Measurements from ENCODE around the gene TBC1D5.
"Not testable (repeated sequence)": the region's sequence is repeated elsewhere in the genome, so short reads cannot be mapped to it uniquely, and the experiment has no call there.

The TBC1D5 gene, protein sequence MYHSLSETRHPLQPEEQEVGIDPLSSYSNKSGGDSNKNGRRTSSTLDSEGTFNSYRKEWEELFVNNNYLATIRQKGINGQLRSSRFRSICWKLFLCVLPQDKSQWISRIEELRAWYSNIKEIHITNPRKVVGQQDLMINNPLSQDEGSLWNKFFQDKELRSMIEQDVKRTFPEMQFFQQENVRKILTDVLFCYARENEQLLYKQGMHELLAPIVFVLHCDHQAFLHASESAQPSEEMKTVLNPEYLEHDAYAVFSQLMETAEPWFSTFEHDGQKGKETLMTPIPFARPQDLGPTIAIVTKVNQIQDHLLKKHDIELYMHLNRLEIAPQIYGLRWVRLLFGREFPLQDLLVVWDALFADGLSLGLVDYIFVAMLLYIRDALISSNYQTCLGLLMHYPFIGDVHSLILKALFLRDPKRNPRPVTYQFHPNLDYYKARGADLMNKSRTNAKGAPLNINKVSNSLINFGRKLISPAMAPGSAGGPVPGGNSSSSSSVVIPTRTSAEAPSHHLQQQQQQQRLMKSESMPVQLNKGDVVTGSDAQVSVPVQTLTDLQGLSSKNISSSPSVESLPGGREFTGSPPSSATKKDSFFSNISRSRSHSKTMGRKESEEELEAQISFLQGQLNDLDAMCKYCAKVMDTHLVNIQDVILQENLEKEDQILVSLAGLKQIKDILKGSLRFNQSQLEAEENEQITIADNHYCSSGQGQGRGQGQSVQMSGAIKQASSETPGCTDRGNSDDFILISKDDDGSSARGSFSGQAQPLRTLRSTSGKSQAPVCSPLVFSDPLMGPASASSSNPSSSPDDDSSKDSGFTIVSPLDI

GRCh38 chr3:17742102-17742879, at the start of gene TBC1D5:
TSS of gene TBC1D5 (minus strand) at chr3:17742631. CDS start at chr3:17508570, 234,061 bp downstream.
- DNase-seq (ENCODE audit: low read depth in 2 of 2) = peak; percentile 78 to 80

DNA sequence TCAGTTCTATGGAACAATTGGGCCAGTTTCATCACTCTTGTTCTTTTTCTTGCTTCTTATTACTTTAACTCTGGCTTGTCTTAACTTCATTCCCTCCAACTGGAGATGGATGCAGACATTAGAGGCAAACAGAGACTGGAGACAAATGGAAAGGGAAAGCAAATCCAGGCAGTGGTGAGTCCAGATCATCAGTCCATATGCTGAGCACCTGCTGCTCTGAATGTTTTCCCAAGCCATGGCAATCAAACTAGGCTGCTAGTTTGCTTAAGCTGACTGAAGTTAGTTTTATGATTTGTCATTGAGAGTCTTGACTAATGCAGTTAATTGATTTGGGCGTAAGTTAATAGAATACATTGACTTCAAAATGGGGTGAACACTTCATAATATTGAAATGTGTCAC, 41.0 kb upstream of the TBC1D5 start:
- no peak for DNase-seq (ENCODE audit: low read depth in 2 of 2)

- DNase-seq (ENCODE audit: low read depth in 2 of 2) = no peak
Measured at GRCh38 chr3:17782751-17783150, 40.3 kb upstream of the TBC1D5 start.

DNA sequence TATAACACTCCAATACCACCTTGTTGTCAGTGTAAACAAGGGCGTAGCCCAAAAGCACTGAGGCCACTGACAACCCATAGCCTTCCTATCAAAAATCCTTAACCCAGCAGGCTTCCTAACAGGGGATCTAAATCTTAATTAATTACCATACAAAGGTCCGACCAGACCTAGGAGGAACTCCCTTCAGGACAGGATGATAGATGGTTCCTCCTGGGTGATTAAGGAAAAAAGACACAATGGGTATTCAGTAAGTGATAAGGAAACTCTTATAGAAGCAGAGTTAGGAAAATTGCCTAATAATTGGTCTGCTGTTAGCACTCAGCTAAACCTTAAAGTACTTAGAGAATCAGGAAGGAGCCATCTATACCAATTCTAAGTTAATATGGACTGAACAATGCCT, 37.9 kb upstream of the TBC1D5 start:
- not testable (repeated sequence) for DNase-seq (ENCODE audit: low read depth in 2 of 2)

DNA sequence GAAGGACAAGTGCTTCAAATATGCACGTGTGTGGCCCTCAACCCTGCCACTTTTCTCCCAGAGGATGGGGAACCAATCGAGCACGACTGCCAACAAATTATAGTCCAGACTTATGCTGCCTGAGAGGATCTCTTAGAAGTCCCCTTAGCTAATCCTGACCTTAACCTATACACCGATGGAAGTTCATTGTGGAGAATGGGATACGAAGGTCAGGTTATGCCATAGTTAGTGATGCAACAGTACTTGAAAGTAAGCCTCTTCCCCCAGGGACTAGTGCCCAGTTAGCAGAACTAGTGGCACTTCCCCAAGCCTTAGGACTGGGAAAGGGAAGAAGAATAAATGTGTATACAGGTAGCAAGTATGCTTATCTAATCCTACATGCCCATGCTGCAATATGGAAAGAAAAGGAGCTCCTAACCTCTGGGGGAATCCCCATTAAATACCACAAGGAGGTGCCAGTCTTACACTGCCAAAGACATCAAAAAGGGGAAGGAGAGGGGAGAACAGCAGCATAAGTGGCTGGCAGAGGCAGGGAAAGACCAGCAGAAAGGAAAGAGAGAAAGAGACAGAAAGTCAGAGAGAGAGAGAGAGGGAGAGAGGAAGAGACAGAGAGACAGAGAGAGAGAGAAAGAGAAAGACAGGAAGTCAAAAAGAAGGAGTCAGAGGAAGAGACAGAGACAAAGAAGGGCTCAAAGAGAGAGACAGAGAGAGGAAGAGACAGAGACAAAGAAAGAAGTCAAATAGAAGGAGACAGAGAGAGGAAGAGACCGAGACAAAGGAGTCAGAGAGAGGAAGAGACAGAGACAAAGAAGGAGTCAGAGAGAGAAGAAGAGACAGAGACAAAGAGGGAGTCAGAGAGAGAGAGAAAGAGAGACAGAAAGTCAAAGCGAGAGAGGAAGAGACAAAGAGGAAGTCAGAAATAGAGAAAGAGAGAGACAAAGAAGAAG, 37.1 kb upstream of the TBC1D5 start:
- DNase-seq (ENCODE audit: low read depth in 2 of 2) = not testable (repeated sequence)

GRCh38 chr3:17777326-17777725, 34.9 kb upstream of the TBC1D5 start:
- DNase-seq (ENCODE audit: low read depth in 2 of 2) = not testable (repeated sequence)

DNA sequence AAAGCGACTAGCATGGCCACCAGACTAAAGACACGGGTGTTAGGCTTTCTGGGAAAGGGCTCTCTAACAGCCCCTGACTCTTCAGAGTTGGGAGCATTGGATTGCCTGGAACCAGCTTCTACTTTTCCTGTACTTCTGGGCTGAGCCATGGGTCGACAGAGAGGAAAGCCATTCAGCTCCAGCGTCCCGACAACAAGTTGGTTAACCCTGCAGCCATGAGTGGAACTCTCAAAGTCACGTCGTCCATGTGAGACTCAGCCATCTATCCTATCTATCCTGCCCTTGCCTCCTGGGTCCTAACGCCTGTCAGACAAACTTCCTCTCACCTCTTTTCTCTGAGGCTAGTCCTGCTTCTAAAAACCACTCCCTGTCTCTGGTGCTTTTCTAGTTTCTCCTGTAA, 32.6 kb upstream of the TBC1D5 start:
- DNase-seq (ENCODE audit: low read depth in 2 of 2) = no peak

- DNase-seq (ENCODE audit: low read depth in 2 of 2) = peak in 1 of 2 donors; percentile 2
Measured at GRCh38 chr3:17774180-17774910, 31.9 kb upstream of the TBC1D5 start.

- DNase-seq (ENCODE audit: low read depth in 2 of 2) = no peak
Measured at GRCh38 chr3:17772556-17772955, 30.1 kb upstream of the TBC1D5 start.

DNA sequence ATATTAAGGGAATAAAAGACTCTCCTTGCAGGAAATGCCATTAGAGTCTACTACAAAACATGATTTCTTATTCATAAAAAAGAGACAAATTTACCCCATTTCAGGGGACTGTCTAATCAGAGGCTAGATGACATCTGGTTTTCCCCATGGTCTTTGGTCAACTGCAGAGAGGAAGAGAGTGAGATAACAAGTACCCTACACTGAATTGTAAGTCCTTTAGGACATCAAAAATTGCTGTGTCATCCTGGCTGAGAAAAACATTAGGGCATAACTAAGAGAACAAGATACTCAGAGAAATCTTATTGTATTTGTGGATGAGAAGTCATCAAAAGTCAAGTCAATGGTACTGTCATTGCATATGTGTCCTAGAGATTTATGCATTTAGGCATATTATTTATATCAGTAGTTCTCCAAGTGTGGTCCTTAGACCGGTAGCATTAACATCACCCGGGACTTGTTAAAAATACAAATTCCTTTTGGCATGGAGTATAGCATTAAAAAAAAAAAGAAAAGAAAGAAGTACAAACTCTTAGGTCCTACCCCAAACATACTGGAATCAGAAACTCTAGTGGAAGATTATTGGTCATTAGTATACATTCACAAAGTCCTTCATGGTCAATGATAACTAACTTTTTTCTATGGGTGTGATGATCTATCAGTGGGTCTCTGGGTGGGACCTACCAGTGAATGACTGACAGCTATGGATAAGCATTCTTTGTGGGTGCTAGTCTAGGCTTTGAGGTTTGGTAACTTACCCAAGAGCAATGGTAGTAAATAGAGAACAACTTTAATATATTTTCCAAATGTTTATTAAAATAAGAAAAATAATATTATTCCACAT, 29.0 kb upstream of the TBC1D5 start:
- no peak for DNase-seq (ENCODE audit: low read depth in 2 of 2)

DNA sequence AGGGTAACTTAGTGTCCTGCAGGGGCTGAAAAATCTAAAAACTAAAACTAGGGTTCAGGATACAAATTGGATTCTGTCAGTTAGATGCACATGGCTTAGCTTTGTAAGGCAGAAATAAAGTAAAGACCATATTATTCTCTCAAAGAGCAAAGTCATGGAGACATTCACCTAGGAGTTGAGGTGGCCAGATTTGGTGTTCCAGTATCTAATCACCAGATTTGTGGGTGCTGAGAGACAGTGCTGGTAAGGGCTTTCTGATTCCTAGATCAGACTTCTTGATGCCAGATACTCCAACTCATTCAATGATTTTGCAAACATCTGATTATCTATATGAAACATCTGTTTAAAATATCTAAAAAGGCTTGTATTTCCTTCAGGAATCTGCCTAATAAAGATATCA, 28.3 kb upstream of the TBC1D5 start:
- no peak for DNase-seq (ENCODE audit: low read depth in 2 of 2)

DNA sequence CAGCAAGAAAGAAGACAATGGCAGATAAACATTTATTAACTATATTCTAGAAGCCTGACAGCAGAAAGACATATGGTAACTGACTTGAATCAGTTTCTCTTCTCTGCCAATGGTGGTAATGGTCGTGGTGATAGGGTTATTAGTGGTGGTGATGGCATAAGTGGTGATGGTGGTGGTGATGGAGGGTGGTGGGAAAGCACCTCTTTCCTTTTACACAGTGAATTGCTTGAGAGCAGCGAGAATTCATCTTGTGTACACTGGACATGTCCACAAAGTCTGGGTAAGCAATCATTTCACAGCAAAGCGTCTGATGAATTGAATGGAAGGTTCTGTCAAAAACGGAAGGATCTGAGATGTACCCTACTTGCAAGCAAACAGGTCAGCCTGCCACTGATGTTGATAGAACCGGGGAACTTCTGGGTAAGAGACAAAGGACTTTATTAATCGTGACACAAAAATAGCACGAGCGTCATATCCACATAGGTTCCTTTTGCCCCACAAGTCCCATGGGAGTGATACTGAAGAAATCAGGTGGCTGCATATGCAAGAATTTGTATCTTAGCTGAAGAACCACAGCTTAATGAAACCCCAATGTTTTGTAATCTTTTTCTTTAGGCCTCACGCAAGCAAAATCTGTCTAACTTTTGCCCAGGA, 23.5 kb upstream of the TBC1D5 start:
- no peak for DNase-seq (ENCODE audit: low read depth in 2 of 2)

- DNase-seq (ENCODE audit: low read depth in 2 of 2) = no peak
Measured at GRCh38 chr3:17761563-17761962, 19.1 kb upstream of the TBC1D5 start.

DNA sequence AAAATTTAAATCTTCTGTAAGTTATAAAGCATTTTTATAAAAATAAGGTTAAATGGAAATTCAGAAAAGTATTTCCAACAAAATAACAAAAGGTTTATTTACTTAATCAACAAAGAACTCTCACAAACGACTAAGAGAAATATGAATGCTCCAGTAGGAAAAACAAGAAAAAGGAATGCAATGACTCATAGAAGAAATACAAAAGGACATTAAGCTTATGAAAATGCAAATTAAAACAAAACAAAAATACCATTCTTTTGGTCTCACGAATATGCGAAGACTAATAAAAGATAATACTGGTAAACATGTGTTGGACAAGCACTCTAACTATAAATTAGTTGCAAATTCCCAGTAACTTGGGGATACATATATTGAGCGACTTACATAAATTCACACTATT, 17.5 kb upstream of the TBC1D5 start:
- DNase-seq (ENCODE audit: low read depth in 2 of 2) = no peak

DNA sequence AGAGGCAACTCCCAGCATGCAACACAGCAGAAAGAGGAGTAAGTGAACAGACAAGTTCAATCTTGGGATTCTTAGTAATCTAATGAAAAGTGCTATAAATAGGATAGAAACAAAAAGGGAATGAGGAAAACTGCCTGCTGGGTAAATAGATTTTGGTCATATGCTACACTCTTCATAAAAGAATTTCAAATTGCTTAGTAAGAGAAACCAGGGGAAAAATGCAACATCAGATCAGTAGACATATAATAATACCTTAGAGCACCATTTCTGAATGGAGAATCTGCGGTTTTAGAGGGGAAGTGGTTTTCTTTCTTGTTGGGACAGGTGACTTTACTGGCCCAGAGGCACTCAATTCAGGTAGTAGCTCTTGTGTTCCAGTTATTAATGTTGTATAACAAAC, 13.4 kb upstream of the TBC1D5 start:
- DNase-seq (ENCODE audit: low read depth in 2 of 2) = no peak

- DNase-seq (ENCODE audit: low read depth in 2 of 2) = no peak
Measured at GRCh38 chr3:17753632-17753992, 11.2 kb upstream of the TBC1D5 start.

GRCh38 chr3:17752876-17753631, 10.6 kb upstream of the TBC1D5 start:
- DNase-seq (ENCODE audit: low read depth in 2 of 2) = no peak

DNA sequence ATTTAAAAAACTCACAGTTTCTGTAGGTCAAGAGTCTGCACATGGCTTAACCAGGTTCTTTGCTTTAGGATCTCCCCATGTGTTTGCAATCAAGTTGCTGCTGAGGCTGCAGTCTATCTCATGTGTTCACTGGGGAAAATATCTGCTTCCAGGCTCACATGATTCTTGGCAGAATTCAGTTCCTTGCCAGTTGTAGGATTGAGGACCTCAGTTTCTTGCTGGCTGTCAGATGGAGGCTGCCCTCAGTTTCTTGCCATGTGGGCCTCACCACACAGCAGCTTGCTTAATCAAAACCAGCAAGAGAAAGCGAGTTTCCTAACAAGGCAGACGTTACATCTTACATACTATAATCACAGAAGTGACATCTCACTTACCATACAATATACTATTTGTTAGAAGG, 10.0 kb upstream of the TBC1D5 start:
- DNase-seq (ENCODE audit: low read depth in 2 of 2) = no peak
